Measurements from ENCODE around the gene CAMK2D. TPM values are rescaled to one million over a fixed set of nuclear protein-coding genes. Genes with fewer than 3 reads are reported as not detected.
A peak's percentile ranks its signal among the peaks of the same experiment; 100 is the strongest.

CAMK2D gene
- total and polyA plus RNA-seq, 8 donors = 8.8 to 155 (median 64.5) TPM

DNA sequence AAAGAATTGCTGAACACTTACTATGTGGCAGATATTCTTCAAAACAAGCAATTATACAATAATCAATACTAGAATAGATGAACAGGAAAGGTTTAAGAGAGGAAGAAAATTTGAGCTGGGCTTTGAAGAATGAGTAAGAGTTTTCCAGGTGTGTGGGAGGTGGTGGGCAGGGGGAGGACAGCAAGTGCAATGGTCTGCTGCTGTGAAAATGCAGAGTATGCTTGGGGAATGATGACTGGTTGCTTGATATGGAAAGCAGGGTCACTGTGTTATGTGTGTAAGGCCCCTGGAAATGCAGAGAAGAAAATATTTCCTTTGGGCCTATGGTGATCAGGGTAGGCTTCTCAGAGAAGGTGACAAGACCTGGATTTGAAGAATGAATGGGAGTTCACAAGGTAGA is 300.3 kb downstream of the CAMK2D start:
- no peak for DNase-seq
- Histone ChIP-seq H3K4me3 (no peak overlapping the region), H3K36me3 (peaks cover 0 to 72% (median 62%) of the 10 kb centered on the region in 4 donors), H3K27me3 (no peaks in the 10 kb centered on the region), H3K4me1 (no peaks in the 10 kb centered on the region), H3K9me3 (no peaks in the 10 kb centered on the region), H3K27ac (no peak overlapping the region)
- intact Hi-C loops (cut with DNase I; ENCODE audit: low total_unique reads) = no loop called here
- no peak for TF ChIP-seq EP300 (IDR thresholded peaks at IDR 0.05)

DNA sequence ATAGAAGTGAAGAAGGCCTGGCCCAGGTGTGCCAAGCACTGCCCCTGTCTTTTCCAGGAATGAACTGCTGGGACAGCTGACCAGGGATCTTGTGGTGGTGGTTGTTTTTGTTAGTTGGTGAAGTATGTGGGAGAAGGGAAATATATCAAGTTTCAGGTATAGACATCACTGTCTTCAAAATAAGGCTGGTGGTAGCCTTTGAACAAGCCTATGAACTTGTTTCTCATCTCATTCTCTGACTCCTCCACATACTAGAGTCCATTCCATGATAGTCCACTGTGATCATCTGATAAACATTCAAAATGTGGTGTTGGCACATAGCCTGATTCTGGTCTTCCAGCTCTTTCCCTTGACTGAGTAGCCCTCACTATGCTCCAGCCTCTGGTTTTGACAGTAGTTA is 303.7 kb downstream of the CAMK2D start:
- Histone ChIP-seq H3K9me3 (no peaks in the 10 kb centered on the region), H3K27ac (no peak overlapping the region), H3K27me3 (no peaks in the 10 kb centered on the region), H3K4me1 (peaks cover 0 to 10% (median 5%) of the 10 kb centered on the region in 4 donors), H3K36me3 (peaks cover 0 to 72% (median 61%) of the 10 kb centered on the region in 4 donors), H3K4me3 (no peak overlapping the region)
- intact Hi-C loops (cut with DNase I; ENCODE audit: low total_unique reads) = no loop called here
- no peak for DNase-seq
- TF ChIP-seq POLR2AphosphoS5 (IDR thresholded peaks at IDR 0.05) = no peak
- TF ChIP-seq EP300 (IDR thresholded peaks at IDR 0.05) = no peak
- TF ChIP-seq POLR2A (IDR thresholded peaks at IDR 0.05) = no peak
- TF ChIP-seq, protein P1, sequence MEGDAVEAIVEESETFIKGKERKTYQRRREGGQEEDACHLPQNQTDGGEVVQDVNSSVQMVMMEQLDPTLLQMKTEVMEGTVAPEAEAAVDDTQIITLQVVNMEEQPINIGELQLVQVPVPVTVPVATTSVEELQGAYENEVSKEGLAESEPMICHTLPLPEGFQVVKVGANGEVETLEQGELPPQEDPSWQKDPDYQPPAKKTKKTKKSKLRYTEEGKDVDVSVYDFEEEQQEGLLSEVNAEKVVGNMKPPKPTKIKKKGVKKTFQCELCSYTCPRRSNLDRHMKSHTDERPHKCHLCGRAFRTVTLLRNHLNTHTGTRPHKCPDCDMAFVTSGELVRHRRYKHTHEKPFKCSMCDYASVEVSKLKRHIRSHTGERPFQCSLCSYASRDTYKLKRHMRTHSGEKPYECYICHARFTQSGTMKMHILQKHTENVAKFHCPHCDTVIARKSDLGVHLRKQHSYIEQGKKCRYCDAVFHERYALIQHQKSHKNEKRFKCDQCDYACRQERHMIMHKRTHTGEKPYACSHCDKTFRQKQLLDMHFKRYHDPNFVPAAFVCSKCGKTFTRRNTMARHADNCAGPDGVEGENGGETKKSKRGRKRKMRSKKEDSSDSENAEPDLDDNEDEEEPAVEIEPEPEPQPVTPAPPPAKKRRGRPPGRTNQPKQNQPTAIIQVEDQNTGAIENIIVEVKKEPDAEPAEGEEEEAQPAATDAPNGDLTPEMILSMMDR (IDR thresholded peaks at IDR 0.05) = no peak

GRCh38 chr4:113457121-113457520 is 304.4 kb downstream of the CAMK2D start:
- no peak overlapping the region for H3K27ac ChIP-seq
- TF ChIP-seq, protein P1 (IDR thresholded peaks at IDR 0.05) = no peak
- TF ChIP-seq POLR2A (IDR thresholded peaks at IDR 0.05) (no peak), EP300 (IDR thresholded peaks at IDR 0.05) (no peak), POLR2AphosphoS5 (IDR thresholded peaks at IDR 0.05) (no peak)
- no peaks in the 10 kb centered on the region for H3K9me3 ChIP-seq
- H3K4me1 ChIP-seq = peaks cover 0 to 18% (median 8%) of the 10 kb centered on the region in 4 donors
- 94 to 98% (median 98%) methylated on average over 8 of the region's 8 CpGs for WGBS, 5 donors
- H3K27me3 ChIP-seq = no peaks in the 10 kb centered on the region
- peaks cover 0 to 74% (median 61%) of the 10 kb centered on the region in 4 donors for H3K36me3 ChIP-seq
- DNase-seq = no peak
- intact Hi-C loops (cut with DNase I; ENCODE audit: low total_unique reads) = no loop called here
- H3K4me3 ChIP-seq = no peak overlapping the region

GRCh38 chr4:113455061-113455460 is 306.5 kb downstream of the CAMK2D start:
- DNase-seq = no peak
- Histone ChIP-seq H3K9me3 (no peaks in the 10 kb centered on the region), H3K36me3 (peaks cover 0 to 58% (median 48%) of the 10 kb centered on the region in 4 donors), H3K4me1 (peaks cover 0 to 28% (median 13%) of the 10 kb centered on the region in 4 donors), H3K4me3 (no peak overlapping the region), H3K27ac (no peak overlapping the region), H3K27me3 (no peaks in the 10 kb centered on the region)
- WGBS, 5 donors = 79 to 86% (median 84%) methylated on average over 2 of the region's 2 CpGs
- TF ChIP-seq POLR2A (IDR thresholded peaks at IDR 0.05) (no peak), POLR2AphosphoS5 (IDR thresholded peaks at IDR 0.05) (no peak), EP300 (IDR thresholded peaks at IDR 0.05) (no peak)
- TF ChIP-seq, protein P1 (IDR thresholded peaks at IDR 0.05) = no peak
- intact Hi-C loops (cut with DNase I; ENCODE audit: low total_unique reads) = no loop called here

GRCh38 chr4:113452868-113453620 is 308.5 kb downstream of the CAMK2D start:
- intact Hi-C loops (cut with DNase I; ENCODE audit: low total_unique reads) = no loop called here
- no peak for TF ChIP-seq EP300 (IDR thresholded peaks at IDR 0.05)
- TF ChIP-seq, protein P1 (IDR thresholded peaks at IDR 0.05) = no peak
- no peak for TF ChIP-seq POLR2AphosphoS5 (IDR thresholded peaks at IDR 0.05)
- no peak for TF ChIP-seq POLR2A (IDR thresholded peaks at IDR 0.05)
- H3K27ac ChIP-seq = peak overlapping the region in 3 of 5 donors; percentile 3 to 44 (median 9)
- peaks cover 0 to 34% (median 17%) of the 10 kb centered on the region in 4 donors for H3K4me1 ChIP-seq
- H3K27me3 ChIP-seq = no peaks in the 10 kb centered on the region
- peak in 1 of 2 donors; percentile 57 for DNase-seq
- 46 to 59% (median 48%) methylated on average over 4 of the region's 4 CpGs for WGBS, 5 donors
- H3K4me3 ChIP-seq = no peak overlapping the region
- H3K36me3 ChIP-seq = peaks cover 0 to 41% (median 31%) of the 10 kb centered on the region in 4 donors
- no peaks in the 10 kb centered on the region for H3K9me3 ChIP-seq

Data from stomach (tissue), 9 donors.